DND-41 (cell line): ENCODE measurements around the gene NPVF.

ENCODE experiments used
- EZH2 ChIP-seq: IDR thresholded peaks from 3 replicates; pipeline ENCODE4 v1.6.1; 2012; ENCODE audit warnings: borderline replicate concordance, low read depth, mild to moderate bottlenecking, moderate library complexity, low read length, inconsistent platforms; ENCODE audit not compliant: severe bottlenecking
- TF ChIP-seq, protein P1 (sequence below): IDR thresholded peaks from 2 replicates; pipeline ENCODE4 v1.5.1; 2012; ENCODE audit warnings: borderline replicate concordance, low read length, moderate library complexity, mild to moderate bottlenecking; ENCODE audit not compliant: poor library complexity, severe bottlenecking; ENCODE audit errors: extremely low read depth

DNA sequence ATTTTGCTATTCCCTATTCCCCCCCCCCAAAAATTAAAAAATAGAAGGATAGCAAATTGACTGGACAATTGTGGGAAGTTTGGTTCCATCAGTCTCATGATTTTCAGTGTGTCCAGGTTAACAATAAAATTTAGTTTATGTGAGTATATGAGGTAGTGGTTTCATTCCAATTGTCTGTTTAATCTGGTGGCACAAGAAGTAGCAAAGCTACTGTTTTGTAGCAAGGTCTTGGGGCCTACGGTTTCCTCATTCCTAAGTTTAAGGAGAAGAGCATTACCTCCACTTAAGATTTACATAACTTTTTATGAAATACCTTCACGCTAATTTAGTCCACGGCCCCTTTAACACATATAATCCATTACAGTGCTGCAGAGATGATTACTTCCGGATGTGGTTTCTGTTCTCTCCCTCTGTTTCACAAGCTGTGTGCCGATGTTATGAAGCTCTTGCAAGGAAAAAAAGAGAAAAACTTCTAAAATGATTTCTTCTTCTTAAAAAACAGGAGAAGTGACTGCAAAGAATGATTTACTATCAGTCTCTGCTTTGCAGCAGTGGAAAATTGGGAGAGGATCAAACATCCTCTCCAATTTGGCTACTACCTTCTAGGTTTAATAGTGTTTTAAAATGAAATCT, 32.7 kb upstream of the NPVF start:
- TF ChIP-seq, protein P1, sequence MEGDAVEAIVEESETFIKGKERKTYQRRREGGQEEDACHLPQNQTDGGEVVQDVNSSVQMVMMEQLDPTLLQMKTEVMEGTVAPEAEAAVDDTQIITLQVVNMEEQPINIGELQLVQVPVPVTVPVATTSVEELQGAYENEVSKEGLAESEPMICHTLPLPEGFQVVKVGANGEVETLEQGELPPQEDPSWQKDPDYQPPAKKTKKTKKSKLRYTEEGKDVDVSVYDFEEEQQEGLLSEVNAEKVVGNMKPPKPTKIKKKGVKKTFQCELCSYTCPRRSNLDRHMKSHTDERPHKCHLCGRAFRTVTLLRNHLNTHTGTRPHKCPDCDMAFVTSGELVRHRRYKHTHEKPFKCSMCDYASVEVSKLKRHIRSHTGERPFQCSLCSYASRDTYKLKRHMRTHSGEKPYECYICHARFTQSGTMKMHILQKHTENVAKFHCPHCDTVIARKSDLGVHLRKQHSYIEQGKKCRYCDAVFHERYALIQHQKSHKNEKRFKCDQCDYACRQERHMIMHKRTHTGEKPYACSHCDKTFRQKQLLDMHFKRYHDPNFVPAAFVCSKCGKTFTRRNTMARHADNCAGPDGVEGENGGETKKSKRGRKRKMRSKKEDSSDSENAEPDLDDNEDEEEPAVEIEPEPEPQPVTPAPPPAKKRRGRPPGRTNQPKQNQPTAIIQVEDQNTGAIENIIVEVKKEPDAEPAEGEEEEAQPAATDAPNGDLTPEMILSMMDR, result no peak
- no peak for TF ChIP-seq EZH2
